GM18951 (cell line): ENCODE results near the gene CYB5A.
"Not testable (repeated sequence)": the region's sequence is repeated elsewhere in the genome, so short reads cannot be mapped to it uniquely, and the experiment has no call there.

Experiments
- POLR2A ChIP-seq: IDR thresholded peaks from 4 replicates; pipeline ENCODE4 v1.6.1; 2011; ENCODE audit warnings: mild to moderate bottlenecking; ENCODE audit not compliant: insufficient read length, insufficient read depth; ENCODE audit errors: extremely low read depth
- in situ Hi-C: fragments of 300-500 bp; cut with MboI; formaldehyde crosslinking; loops from one replicate; pipeline ENCODE4 v1.12.0; 2022; ENCODE audit warnings: low sequenced_read_pairs, mixed read lengths, inconsistent platforms; ENCODE audit not compliant: unreplicated experiment

The CYB5A gene, protein sequence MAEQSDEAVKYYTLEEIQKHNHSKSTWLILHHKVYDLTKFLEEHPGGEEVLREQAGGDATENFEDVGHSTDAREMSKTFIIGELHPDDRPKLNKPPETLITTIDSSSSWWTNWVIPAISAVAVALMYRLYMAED

DNA sequence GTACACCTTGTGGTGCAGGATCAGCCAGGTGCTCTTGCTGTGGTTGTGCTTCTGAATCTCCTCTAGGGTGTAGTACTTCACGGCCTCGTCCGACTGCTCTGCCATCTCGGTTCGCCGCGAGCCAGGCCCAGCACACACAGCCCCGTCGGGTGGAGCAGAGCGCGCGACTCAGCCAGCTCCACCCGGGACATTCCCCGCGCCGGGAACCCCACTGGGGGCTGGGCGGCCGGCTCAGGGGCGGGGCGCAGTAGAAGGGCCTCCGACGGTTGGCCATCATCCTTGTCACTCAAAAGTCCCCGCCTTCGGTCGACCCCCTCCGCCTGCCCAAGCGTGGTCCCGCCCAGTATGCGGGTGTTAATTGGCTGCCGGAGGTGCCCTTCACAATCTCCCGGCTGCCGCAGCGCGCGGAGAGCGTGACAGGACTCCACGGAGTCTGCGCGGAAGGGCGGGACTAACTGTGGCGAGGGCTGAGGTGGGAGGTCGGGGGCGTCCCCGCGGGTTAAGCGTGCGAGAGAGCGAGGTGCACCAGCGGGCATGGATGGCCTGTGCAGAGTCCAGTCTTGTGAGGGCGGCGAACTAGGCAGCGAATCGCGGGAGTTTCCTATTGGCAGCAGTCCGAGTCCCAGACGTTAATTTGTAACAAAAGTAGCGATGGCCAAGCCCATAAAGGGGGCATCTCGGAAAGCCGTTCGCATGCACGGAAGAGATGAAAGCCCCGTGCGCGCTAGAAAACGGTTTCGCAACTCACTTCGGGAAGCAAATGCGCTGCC, at the start of gene CYB5A:
Gene CYB5A, minus strand, starts transcription at position 193 of the 770 bp plus-strand sequence. Its CDS starts 88 bp downstream, at position 105.
- peak; percentile 72 for TF ChIP-seq POLR2A
- in situ Hi-C loops, result no loop called here

DNA sequence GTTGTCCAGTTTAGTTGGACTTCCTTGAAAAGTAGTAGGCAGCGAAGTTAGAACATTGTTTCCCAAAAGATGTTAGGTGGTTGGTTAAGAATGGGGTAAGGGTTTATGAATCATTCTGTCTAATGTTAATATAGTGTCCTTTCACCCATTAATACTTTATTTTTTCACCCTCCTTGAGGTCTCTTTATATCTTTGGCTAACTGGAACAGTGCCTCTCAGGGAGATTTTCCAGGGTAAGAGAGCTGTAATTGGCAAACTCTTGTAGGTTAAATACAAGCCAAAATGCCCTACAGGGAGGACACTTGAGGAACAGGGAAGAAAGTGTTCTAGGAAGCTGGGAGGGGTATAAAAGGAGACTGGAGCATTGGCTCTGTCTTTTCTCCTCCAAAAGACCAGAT, 46.1 kb upstream of the CYB5A start:
- TF ChIP-seq POLR2A, result no peak
- in situ Hi-C loops, result no loop called here

DNA sequence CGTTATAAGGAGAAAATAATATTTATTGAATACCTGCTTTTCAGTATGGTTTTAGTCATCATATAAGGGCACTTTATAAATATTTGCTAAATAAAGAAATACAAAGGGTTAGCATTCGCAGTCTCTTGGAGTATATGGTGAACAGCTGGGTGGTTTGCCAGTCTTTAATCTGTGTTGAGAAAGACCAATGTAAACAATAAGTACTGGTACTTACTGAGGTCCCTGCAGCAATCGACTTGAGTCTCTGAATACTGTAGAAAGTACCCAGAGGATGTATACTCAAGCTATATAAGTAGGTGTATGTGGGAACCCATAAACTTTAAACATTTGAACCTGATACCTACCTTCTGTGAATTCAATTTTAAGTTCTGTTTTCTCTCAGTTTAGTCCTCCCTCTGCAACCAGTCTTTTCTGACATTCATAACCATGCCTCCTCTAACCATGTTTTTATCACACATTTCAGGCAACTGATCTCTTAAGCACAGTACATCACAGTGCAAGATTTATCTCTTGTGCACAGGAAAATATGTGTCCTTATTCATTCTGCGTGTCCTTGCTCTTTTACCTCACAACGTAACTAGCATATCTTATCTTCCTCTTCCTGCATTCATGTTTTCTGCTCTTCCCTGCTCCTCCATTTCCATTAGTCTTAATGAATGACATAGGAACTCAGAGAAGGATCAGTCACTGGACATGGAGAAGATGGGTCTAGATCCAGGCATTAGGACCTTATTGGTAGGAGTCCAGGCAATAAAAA, 45.6 kb upstream of the CYB5A start:
- in situ Hi-C loops, result no loop called here
- TF ChIP-seq POLR2A, result no peak

DNA sequence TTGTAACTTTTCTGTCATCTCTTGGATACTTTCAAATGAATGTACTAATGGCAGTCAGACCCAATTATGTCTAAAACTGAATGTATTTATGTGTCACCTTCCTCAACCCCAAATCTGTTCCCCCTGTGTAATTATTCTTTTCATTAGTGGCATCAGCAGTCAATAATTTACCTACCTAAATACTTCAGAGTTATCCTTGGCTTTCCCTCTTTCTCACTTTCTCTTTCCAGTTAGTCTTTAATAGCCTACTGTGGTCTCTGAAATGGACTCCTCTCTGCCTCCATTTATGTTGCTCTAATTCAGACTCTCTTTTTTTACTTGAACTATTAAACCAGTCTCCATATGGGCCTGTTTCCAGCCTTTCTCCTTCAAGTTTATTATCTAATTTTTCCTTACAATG, 44.9 kb upstream of the CYB5A start:
- no peak for TF ChIP-seq POLR2A
- in situ Hi-C loops, result no loop called here

DNA sequence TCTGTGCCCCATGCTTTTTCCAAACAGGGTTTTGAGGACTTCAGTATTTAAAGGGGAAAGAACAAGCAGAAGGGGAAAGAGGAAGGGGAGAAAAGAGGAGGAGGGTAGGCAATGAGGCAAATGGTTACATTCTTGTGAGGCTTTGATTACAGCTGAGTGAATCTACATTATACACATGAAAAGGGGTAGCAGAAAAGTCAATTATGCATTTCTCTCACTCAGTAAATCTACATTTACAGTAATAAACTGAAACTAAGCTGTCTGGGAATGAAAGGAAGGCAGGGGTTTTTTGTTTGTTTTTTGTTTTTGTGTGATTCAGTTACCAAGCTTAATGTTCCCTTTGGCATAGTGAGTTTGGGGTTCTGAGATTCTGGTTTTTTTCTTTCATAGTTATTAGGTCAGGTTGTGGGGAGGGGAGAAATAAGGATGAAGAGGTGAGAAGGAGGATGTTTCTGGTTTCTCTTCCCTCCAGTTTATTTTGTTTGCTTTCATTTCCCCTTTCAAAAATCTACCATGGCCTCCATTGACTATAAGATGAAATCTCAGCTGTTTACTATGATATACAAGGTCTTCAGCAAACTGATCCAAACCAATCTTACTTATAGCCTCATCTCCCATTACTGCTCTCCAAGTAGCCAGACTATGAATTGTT, 42.6 kb upstream of the CYB5A start:
- in situ Hi-C loops, result no loop called here
- TF ChIP-seq POLR2A, result no peak

DNA sequence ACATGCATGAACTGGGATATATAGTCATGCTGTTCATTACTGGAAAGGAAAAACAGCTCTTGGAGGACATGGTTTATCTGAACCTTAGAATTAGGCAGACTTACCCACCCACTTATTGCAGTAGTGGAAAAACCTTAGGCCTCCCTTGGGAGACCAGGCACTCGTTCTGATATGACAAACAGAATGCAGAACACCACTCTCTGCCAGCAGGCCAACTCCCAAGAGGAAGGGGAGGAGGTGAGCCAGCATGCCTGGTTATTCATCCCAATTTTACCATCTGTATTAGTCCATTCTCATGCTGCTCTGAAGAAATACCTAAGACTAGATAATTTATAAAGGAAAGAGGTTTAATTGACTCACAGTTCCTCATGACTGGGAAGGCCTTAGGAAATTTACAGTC, 41.3 kb upstream of the CYB5A start:
- in situ Hi-C loops, result no loop called here
- TF ChIP-seq POLR2A, result no peak

DNA sequence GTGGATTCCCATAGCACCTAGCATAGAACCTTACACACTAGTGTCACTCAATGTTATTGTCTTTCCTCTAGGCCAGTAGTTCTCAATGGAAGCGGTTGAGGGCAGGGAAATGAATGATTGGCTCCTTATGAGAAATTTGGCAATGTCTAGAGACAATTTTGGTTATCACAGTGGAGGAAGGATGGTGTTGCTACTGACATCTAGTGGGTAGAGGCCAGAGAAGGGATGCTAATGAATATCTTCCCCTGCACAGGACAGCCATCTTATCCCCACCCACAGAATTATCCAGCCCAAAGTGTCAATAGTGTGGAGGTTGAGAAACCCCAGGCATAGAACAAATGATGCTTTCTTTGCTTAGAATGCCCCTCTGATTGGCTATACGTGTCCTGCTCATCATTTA, 39.6 kb upstream of the CYB5A start:
- no peak for TF ChIP-seq POLR2A
- in situ Hi-C loops, result no loop called here

DNA sequence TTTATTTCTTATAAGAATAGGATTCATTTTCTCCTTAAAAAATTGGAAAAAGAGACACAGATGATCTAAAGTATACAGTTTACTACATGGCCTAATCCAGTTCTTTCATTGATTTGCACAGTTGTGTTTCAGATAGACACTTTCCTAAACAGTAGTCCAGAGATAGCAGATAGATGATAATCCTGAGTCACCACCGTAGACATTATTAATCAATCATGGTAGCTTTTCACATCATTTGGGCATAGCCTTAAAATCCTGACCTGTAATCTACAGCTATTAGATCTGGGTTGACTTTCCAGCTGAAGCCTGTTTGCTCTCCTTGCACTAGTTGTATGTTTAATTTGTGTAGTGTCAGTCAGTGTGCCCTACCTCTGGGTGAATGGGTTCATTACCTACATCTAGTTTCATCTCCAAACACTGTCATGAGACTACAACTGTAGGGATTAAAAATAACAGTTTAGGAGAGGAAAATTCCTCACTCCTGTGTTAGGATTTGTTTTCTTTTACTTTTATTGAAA, 38.0 kb upstream of the CYB5A start:
- no peak for TF ChIP-seq POLR2A
- in situ Hi-C loops, result no loop called here

DNA sequence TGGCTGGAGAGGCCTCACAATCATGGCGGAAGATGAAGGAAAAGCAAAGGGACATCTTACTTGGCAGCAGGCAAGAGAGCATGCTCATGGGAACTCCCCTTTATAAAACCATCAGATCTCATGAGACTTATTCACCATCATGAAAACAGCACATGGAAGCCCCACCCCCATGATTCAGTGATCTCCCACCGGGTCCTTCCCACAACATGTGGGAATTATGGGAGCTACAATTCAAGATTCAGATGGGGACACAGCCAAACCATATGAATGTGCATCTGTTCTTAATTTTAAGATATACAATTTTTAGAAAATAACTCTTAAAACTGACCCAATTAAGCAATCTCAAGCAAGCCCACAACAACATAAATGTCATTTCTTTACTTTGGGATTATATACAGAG, 36.4 kb upstream of the CYB5A start:
- in situ Hi-C loops, result no loop called here

DNA sequence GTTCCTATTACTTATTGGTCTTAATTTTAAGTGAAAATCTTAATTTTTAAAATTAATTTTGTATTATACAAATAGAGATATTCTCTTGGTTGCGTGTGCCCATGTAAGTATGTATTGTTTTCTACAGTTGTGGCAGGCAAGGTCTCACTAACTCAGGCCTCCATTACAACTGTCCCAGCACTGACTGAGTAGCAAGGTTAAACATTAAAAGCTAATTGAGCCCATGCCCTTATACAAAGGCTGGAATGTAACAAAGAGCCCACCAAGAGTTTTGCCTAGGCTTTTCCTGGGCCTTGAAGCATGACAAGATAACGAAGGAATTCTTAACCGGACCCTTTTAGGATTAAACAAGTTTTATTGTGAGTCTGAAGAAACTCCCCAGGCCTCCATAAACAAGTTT, 35.0 kb upstream of the CYB5A start:
- in situ Hi-C loops, result not testable (repeated sequence)

More for the DNA sequence above, 36.4 kb upstream of the CYB5A start:
- TF ChIP-seq POLR2A, result no peak

DNA sequence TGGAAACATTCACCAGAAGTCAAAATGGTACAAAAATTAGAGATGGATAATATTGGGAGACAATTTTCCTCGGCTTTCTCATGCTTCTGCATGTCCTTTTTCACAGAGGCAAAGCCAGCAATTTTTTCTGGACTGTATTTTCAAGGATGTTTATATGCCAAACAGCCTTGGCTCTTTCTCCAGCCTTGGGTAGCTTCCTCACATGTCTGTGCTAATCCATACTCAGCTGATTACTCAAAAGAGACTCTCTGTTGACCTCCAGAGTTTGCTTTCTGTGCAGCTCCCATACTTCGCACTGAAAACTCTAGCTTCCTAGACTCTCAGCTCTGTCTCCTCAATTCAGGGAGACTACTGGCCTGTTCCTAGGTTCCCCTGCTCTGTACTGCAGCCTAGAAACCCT, 34.5 kb upstream of the CYB5A start:
- in situ Hi-C loops, result no loop called here
- TF ChIP-seq POLR2A, result no peak

DNA sequence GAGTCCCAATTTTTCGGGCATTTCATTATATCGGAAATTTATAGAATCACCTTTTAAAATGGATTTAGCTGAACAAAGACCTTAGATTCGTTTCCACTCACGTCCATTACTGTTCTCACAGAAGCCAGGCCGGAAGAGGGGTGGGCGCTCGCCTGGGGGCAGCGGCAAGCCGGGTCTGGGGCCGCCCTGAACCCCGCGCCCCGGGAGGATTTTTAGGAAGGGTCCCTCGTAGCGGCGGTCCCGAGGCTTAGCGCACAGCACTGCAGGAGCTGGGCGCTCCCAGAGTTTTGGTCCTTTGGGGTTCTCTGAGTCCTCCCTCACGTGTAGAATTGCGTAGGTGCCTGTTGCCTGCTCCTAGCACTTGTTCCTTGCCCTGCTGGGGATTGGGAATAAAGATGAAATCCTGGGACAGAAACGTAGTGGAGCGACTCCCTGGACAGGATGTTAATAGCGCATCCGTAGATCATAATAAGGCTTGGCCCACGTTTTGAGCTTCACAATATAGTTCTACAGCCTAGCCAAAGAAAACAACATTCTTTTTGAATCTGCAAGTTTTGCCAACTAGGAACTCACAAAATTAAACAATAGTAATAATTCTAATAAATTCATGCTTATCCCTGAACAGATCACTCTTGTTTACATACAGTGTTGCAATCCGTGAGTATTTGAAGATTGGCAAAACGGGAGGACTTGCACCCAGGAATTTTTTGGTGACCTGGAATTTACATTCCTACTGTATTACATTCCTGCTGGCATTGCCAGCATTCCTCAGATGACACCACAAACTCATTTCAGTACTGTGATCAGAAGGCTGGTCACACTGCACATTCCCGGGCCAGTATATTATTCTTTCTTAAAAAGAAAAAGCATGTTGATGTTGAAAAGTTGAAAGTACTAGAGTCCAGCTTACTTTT, 24.8 kb upstream of the CYB5A start:
- in situ Hi-C loops, result no loop called here
- TF ChIP-seq POLR2A, result no peak

DNA sequence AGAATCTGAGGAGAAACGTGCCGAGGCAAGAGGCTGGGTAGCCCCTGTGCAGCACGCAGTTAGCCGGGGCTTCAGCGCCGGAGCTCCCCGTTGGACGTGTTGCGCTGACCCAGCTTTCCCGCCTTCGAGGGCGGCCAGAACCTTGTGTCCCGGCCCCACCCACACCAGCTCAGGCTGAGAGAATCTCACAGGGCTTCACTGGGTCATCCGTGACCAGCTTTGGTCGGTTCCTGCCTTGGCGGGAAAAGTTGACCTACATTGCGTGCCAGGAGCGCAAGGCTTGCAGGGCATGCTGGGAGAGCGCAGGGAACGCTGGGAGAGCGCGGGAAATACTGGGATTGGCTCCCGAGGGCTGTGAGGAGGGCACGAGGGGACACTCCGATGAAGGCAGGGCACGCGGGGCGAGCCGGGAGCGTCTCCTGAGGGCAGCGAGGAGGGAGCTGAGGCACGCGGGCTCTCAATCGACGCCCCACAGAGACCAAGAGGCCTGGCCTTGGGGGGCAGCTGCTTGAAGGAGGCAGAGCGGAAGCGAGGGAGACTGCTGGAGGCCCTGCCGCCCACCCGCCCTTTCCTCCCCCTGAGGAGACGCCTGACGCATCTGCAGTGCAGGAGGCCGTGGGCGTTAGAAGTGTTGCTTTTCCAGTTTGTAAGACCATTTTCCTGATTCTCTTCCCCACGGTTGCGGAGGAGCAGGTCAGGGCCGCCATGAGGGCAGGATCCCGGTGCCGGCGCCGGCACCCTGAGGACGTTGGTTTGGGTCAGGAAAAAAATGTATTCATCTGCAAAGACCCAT, 23.9 kb upstream of the CYB5A start, which contains the start of gene C18orf63:
Gene C18orf63, plus strand, starts transcription at position 376 of the 793 bp plus-strand sequence. CDS start 2,027 bp downstream, outside the sequence.
- in situ Hi-C loops, result no loop called here
- no peak for TF ChIP-seq POLR2A
